HepG2 (cell line): ENCODE data around the gene KCTD5. TPM values are rescaled to one million over a fixed set of nuclear protein-coding genes. Genes with fewer than 3 reads are reported as not detected.
"Not testable (repeated sequence)": the region's sequence is repeated elsewhere in the genome, so short reads cannot be mapped to it uniquely, and the experiment has no call there.

Experiments
- ATAC-seq: fragments of 200-7000 bp; cut with Tn5 transposase; 3 replicates; pipeline ENCODE4 v1.9.1; 2020; ENCODE audit warnings: mild to moderate bottlenecking, moderate library complexity
- BruUV-seq: library from RNA; stranded (reverse); fragments of 400-500 nt; replicated peaks from 2 replicates; lab custom pipeline; 2021; lab: Mats Ljungman, UMichigan
- CTCF ChIA-PET: fragments of 300-600 bp; formaldehyde crosslinking; extraction: SDS; loops from one replicate; lab custom pipeline; 2021; ENCODE audit warnings: low total read pairs, inconsistent platforms, low intra/inter-chr PET ratio; lab: Yijun Ruan, JAX
- POLR2A ChIA-PET: fragments of 350-600 bp; sonication (Branson Sonifier 250); formaldehyde crosslinking; loops from one replicate; lab custom pipeline; 2020; ENCODE audit warnings: antibody characterized with exemption, inconsistent platforms; lab: Yijun Ruan, JAX
- DNase-seq: peaks from one replicate; pipeline ENCODE4 v3.0.0-alpha.2; 2015; ENCODE audit warnings: low spot score
- FAIRE-seq: peaks from 3 replicates; lab custom pipeline; 2011; peaks lifted over from hg19 to GRCh38; lab: Jason Lieb, UNC
- H2AFZ ChIP-seq: one replicate; pipeline ENCODE4 v1.6.1; 2011; ENCODE audit warnings: low read length, inconsistent platforms
- H3K27ac ChIP-seq: fragments of 300-600 bp; 3 replicates; pipeline ENCODE4 v1.8.0; 2011; ENCODE audit warnings: mixed run types, mild to moderate bottlenecking, mixed read lengths, low read length, inconsistent platforms; ENCODE audit not compliant: insufficient read depth; ENCODE audit errors: extremely low read length
- H3K27me3 ChIP-seq, 2 experiments: fragments of 200-600 bp in 1 of 2; 2 replicates in 1 of 2; 3 replicates in 1 of 2; pipeline versions ENCODE4 v1.6.0 to v1.8.0; 2011; ENCODE audit warnings: low read length in 2 of 2, mild to moderate bottlenecking in 2 of 2, moderate library complexity in 2 of 2, inconsistent platforms in 1 of 2; ENCODE audit not compliant: insufficient read depth in 2 of 2, control insufficient read depth in 1 of 2
- H3K36me3 ChIP-seq, 2 experiments: fragments of 200-600 bp in 1 of 2; replicated peaks in 1 of 2; 2 replicates in 1 of 2; 3 replicates in 1 of 2; pipeline versions ENCODE4 v1.5.1 to v1.8.0; 2011; ENCODE audit warnings: low read length in 2 of 2, inconsistent platforms in 1 of 2; ENCODE audit not compliant: insufficient read depth in 2 of 2, control insufficient read depth in 1 of 2
- H3K4me1 ChIP-seq: 2 replicates; pipeline ENCODE4 v1.5.1; 2012; ENCODE audit warnings: low read length, inconsistent platforms; ENCODE audit not compliant: insufficient read depth
- H3K4me2 ChIP-seq: 2 replicates; pipeline ENCODE4 v1.6.0; 2011; ENCODE audit warnings: low read depth, low read length, inconsistent platforms
- H3K4me3 ChIP-seq, 3 experiments: fragments of 200-600 bp in 1 of 3; sonication (generic), shearing (Covaris generic) in 1 of 3; replicated peaks in 1 of 3; 2 replicates each; pipeline ENCODE4 v1.5.1; 2011 to 2016; ENCODE audit warnings: low read length in 3 of 3, inconsistent platforms in 2 of 3, low read depth in 2 of 3, mild to moderate bottlenecking in 2 of 3, control low read depth in 1 of 3, mixed read lengths in 1 of 3; ENCODE audit not compliant: insufficient read depth in 1 of 3
- H3K79me2 ChIP-seq: one replicate; pipeline ENCODE4 v1.6.1; 2011; ENCODE audit warnings: low read length, inconsistent platforms; ENCODE audit not compliant: insufficient read depth
- H3K9ac ChIP-seq: 2 replicates; pipeline ENCODE4 v1.6.0; 2011; ENCODE audit warnings: mild to moderate bottlenecking, low read depth, low read length, inconsistent platforms; ENCODE audit not compliant: insufficient read depth
- H3K9me3 ChIP-seq: 2 replicates; pipeline ENCODE4 v1.5.1; 2012; ENCODE audit warnings: mild to moderate bottlenecking, low read length
- H4K20me1 ChIP-seq: 2 replicates; pipeline ENCODE4 v1.6.0; 2011; ENCODE audit warnings: inconsistent platforms, mild to moderate bottlenecking, low read length, moderate library complexity; ENCODE audit not compliant: insufficient read depth
- FOSL2 ChIP-seq: sonication (generic); formaldehyde crosslinking; IDR thresholded peaks from 2 replicates; pipeline ENCODE4 v1.4.0; 2020; ENCODE audit warnings: missing genetic modification reagents
- NFYB ChIP-seq: sonication (generic); formaldehyde crosslinking; IDR thresholded peaks from 2 replicates; pipeline ENCODE4 v1.4.0; 2020; ENCODE audit warnings: missing genetic modification reagents
- NFYC ChIP-seq: IDR thresholded peaks from 2 replicates; pipeline ENCODE4 v1.6.1; 2016; ENCODE audit warnings: missing genetic modification reagents, missing compliant biosample characterization
- NR2F1 ChIP-seq, 2 experiments: fragments of 450-650 bp in 1 of 2; formaldehyde crosslinking in 1 of 2; IDR thresholded peaks; 2 replicates each; pipeline versions ENCODE4 v1.5.0 to v1.6.1; 2016 to 2020; ENCODE audit warnings: mild to moderate bottlenecking in 1 of 2, missing compliant biosample characterization in 1 of 2, missing genetic modification reagents in 1 of 2, moderate library complexity in 1 of 2
- RARA ChIP-seq: IDR thresholded peaks from 2 replicates; pipeline ENCODE4 v1.6.1; 2016; ENCODE audit warnings: missing genetic modification reagents, missing compliant biosample characterization
- RXRB ChIP-seq: IDR thresholded peaks from 2 replicates; pipeline ENCODE4 v1.6.1; 2016; ENCODE audit warnings: borderline replicate concordance, missing genetic modification reagents, missing compliant biosample characterization
- SAP130 ChIP-seq: IDR thresholded peaks from 2 replicates; pipeline ENCODE4 v1.6.1; 2016; ENCODE audit warnings: low read depth
- SOX5 ChIP-seq: IDR thresholded peaks from 2 replicates; pipeline ENCODE4 v1.6.1; 2016; ENCODE audit warnings: borderline replicate concordance
- SOX6 ChIP-seq, 2 experiments: fragments of 450-650 bp in 1 of 2; sonication (generic) in 1 of 2; formaldehyde crosslinking in 1 of 2; IDR thresholded peaks; 2 replicates each; pipeline versions ENCODE4 v1.4.0 to v1.6.1; 2017 to 2020; ENCODE audit warnings: antibody characterized with exemption in 1 of 2, mild to moderate bottlenecking in 1 of 2, missing genetic modification reagents in 1 of 2
- ZFY ChIP-seq: sonication (generic); formaldehyde crosslinking; IDR thresholded peaks from 2 replicates; pipeline ENCODE4 v1.4.0; 2020; ENCODE audit warnings: missing genetic modification reagents
- ZNF350 ChIP-seq: sonication (generic); formaldehyde crosslinking; IDR thresholded peaks from 2 replicates; pipeline ENCODE4 v1.4.0; 2020; ENCODE audit warnings: mild to moderate bottlenecking, low read depth, missing genetic modification reagents, borderline replicate concordance
- ZSCAN31 ChIP-seq: sonication (generic); formaldehyde crosslinking; IDR thresholded peaks from 2 replicates; pipeline ENCODE4 v1.5.0; 2020; ENCODE audit warnings: low read depth, mild to moderate bottlenecking, missing genetic modification reagents
- WGBS: methylation state at CpG from one replicate; pipeline ENCODE4 v1.1.6; 2017; ENCODE audit warnings: low lambda C conversion rate; 5-methylcytosine and 5-hydroxymethylcytosine counted together
- in situ Hi-C: cut with HindIII; loops from 2 replicates; pipeline ENCODE4 v1.10.0; 2017; ENCODE audit warnings: low pct_unique_long_range_greater_than_20kb; ENCODE audit not compliant: extremely low pct_ligation_motif_present
- intact Hi-C: fragments of 100-400 bp; cut with micrococcal nuclease; formaldehyde crosslinking; loops from one replicate; pipeline ENCODE4 v1.10.0; 2022; ENCODE audit not compliant: unreplicated experiment
- polyA plus RNA-seq, 8 experiments: library from polyadenylated mRNA; depleted of rRNA in 3 of 8; stranded (reverse) in 7 of 8; unstranded in 1 of 8; fragments of >200 nt; fragmentation: Illumina TruSeq in 4 of 8; extraction: Trizol in 4 of 8; gene quantifications; 2 replicates each; pipeline versions ENCODE4 v1.2.1 to v1.2.3, GENCODE V29; 2011 to 2016; ENCODE audit warnings: low read depth in 4 of 8, missing spikeins in 1 of 8, mixed read lengths in 1 of 8; ENCODE audit not compliant: insufficient read depth in 1 of 8
- total RNA-seq, 5 experiments: library from RNA; depleted of rRNA; stranded (reverse); fragments of >200 nt; fragmentation: Illumina TruSeq; extraction: Trizol; gene quantifications; 2 replicates each; pipeline ENCODE4 v1.2.3, GENCODE V29; 2016; ENCODE audit warnings: low read depth in 1 of 5
- TF ChIP-seq, protein P1 (sequence below): sonication (generic); formaldehyde crosslinking; IDR thresholded peaks from 2 replicates; pipeline ENCODE4 v1.4.0; 2020; ENCODE audit warnings: missing genetic modification reagents
- TF ChIP-seq, protein P2 (sequence below): IDR thresholded peaks from 2 replicates; pipeline ENCODE4 v1.6.1; 2016

KCTD5 gene
- total and polyA plus RNA-seq, 2 of the 13 experiments (the other 11 are each of a cell fraction or from before 2014, with no cell fraction given): 25.4 to 29.8 TPM

DNA sequence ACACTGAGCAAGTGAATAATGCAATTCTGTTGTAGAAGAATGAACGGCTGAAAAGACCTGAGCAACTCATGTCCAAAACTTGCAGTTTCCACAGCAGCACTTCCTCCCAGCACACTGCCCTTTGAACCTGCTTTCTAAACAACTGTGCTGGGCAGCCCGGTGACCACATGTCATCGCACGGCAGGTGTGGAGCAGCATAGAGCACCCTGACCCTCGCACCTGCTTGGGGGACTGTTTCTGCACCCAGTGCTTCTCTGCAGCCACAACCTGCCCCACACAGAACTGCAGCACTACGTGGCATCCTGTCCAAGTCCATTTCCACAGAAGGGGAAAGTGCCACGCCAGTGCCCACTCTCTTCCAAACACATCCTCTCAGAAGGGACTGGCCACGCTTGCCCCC, 22.8 kb upstream of the KCTD5 start (continued):
- TF ChIP-seq, protein P1, sequence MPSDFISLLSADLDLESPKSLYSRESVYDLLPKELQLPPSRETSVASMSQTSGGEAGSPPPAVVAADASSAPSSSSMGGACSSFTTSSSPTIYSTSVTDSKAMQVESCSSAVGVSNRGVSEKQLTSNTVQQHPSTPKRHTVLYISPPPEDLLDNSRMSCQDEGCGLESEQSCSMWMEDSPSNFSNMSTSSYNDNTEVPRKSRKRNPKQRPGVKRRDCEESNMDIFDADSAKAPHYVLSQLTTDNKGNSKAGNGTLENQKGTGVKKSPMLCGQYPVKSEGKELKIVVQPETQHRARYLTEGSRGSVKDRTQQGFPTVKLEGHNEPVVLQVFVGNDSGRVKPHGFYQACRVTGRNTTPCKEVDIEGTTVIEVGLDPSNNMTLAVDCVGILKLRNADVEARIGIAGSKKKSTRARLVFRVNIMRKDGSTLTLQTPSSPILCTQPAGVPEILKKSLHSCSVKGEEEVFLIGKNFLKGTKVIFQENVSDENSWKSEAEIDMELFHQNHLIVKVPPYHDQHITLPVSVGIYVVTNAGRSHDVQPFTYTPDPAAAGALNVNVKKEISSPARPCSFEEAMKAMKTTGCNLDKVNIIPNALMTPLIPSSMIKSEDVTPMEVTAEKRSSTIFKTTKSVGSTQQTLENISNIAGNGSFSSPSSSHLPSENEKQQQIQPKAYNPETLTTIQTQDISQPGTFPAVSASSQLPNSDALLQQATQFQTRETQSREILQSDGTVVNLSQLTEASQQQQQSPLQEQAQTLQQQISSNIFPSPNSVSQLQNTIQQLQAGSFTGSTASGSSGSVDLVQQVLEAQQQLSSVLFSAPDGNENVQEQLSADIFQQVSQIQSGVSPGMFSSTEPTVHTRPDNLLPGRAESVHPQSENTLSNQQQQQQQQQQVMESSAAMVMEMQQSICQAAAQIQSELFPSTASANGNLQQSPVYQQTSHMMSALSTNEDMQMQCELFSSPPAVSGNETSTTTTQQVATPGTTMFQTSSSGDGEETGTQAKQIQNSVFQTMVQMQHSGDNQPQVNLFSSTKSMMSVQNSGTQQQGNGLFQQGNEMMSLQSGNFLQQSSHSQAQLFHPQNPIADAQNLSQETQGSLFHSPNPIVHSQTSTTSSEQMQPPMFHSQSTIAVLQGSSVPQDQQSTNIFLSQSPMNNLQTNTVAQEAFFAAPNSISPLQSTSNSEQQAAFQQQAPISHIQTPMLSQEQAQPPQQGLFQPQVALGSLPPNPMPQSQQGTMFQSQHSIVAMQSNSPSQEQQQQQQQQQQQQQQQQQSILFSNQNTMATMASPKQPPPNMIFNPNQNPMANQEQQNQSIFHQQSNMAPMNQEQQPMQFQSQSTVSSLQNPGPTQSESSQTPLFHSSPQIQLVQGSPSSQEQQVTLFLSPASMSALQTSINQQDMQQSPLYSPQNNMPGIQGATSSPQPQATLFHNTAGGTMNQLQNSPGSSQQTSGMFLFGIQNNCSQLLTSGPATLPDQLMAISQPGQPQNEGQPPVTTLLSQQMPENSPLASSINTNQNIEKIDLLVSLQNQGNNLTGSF (CRISPR knock-in tag): peak; percentile 47; the same call in 1 of the 2 replicates
- TF ChIP-seq SOX6 (IDR thresholded peaks at IDR 0.05): not testable (repeated sequence)
- TF ChIP-seq SOX6 (CRISPR knock-in tag; IDR thresholded peaks at IDR 0.05): 0 out of 2 replicates have a peak, but pooled peaks have one; percentile 14
- peak; percentile 42; the same call in 1 of the 2 replicates for TF ChIP-seq RXRB
- TF ChIP-seq SOX5 (CRISPR knock-in tag): peak; percentile 50; the same call in 1 of the 2 replicates
- TF ChIP-seq, protein P2, sequence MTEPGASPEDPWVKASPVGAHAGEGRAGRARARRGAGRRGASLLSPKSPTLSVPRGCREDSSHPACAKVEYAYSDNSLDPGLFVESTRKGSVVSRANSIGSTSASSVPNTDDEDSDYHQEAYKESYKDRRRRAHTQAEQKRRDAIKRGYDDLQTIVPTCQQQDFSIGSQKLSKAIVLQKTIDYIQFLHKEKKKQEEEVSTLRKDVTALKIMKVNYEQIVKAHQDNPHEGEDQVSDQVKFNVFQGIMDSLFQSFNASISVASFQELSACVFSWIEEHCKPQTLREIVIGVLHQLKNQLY: peak; percentile 65; the same call in 1 of the 2 replicates

DNA sequence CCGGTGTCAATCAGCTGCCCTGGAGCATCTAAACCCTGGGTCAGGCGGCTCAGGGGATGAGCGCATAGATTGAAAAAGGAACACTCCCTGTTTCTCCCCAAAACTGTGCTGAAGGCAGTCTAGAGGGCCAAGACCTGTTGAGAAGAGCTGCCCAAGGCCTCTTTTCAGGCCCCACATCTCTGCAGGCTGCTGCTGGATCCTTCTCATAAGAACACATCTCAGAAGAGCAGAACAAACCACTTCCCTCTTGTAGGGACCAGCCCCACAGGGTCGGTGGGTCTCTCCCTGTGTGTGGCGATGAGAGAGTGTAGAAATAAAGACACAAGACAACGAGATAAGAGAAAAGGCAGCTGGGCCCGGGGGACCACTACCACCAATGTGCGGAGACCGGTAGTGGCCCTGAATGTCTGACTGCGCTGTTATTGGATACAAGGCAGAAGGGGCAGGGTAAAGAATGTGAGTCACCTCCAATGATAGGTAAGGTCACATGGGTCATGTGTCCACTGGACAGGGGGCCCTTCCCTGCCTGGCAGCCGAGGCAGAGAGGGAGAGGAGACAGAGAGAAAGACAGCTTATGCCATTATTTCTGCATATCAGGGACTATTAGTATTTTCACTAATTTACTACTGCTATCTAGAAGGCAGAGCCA, 22.2 kb upstream of the KCTD5 start:
- H3K9ac ChIP-seq: 0 out of 2 replicates have a peak overlapping the region, but pooled peaks have one; percentile 22
- H3K9me3 ChIP-seq, H2AFZ ChIP-seq, H4K20me1 ChIP-seq, H3K36me3 ChIP-seq, BruUV-seq, in situ Hi-C loops, H3K27me3 ChIP-seq, intact Hi-C loops, POLR2A ChIA-PET, CTCF ChIA-PET, FAIRE-seq, H3K79me2 ChIP-seq: not testable (repeated sequence)
- WGBS: 23% methylated on average over 10 of the region's 11 CpGs
- H3K4me2 ChIP-seq: peak overlapping the region; percentile 80
- peaks cover 35% of the 10 kb centered on the region for H3K4me1 ChIP-seq
- peak overlapping the region; percentile 59 for H3K27ac ChIP-seq
- TF ChIP-seq NFYB (CRISPR knock-in tag): peak; percentile 44
- peak in 1 of 2 experiments; percentile 28; a peak in 1 of 4 replicates for TF ChIP-seq NR2F1 (CRISPR knock-in tag; IDR thresholded peaks at IDR 0.05)
- 0 out of 2 replicates have a peak, but pooled peaks have one; percentile 1 for TF ChIP-seq ZNF350 (CRISPR knock-in tag)
- peak; percentile 50; the same call in 1 of the 2 replicates for TF ChIP-seq SAP130 (CRISPR knock-in tag)
- TF ChIP-seq RARA (CRISPR knock-in tag): peak; percentile 18; the same call in 1 of the 2 replicates
- TF ChIP-seq ZFY: 0 out of 2 replicates have a peak, but pooled peaks have one; percentile 9
- peak; percentile 36 for TF ChIP-seq NFYC (CRISPR knock-in tag)
- 0 out of 2 replicates have a peak, but pooled peaks have one; percentile 21 for TF ChIP-seq ZSCAN31 (CRISPR knock-in tag)
- TF ChIP-seq FOSL2 (CRISPR knock-in tag): peak; percentile 73
- H3K4me3 ChIP-seq: peak overlapping the region in 2 of 3 experiments; percentile 29 to 50; a peak in 4 of 6 replicates
- ATAC-seq: peak; percentile 61
- peak; percentile 22 for DNase-seq
